ENCODE data around the gene PTPRN. TPM values are rescaled to one million over a fixed set of nuclear protein-coding genes. Genes with fewer than 3 reads are reported as not detected.

PTPRN gene
- total RNA-seq, 1 experiment from 2014 or later, result not detected

DNA sequence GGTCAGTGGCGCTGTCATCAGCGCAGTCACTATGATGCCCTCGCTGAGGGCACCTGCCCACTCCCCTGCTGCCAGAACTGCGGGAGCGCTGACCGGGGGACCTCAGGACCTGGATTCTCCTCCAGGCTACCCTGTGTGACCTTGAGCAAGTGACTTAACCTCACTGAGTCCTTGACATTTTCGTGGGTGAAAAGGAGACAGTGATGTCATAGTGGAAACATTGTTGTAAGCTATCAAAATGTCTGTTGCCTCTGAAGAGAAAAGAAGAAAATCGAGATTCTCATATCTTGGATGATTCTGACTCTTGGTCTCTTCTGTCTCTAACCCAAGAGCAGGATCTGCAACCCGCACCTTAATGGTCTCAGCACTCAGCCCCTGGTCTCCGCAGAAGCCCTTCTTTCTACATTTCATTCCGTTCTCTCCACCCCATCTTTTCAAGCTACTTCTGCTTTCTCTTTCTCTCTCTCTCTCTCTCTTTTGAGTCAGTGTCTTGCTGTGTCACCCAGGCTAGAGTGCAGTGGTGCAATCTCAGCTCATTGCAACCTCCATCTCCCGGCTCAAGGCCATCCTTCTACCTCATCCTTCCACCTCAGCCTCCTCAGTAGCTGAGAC is 54.5 kb downstream of the PTPRN start:
- BruUV-seq (replicated peaks), result no TSS peak
- DNase-seq, result no peak
- Histone ChIP-seq H3K79me2 (ENCODE audit: low read depth) (peaks cover 26% of the 10 kb centered on the region), H3K4me2 (peak overlapping the region; percentile 84), H3K9me3 (ENCODE audit: insufficient read depth, low read depth) (no peaks in the 10 kb centered on the region), H3F3A (ENCODE audit: insufficient read depth, low read depth) (peaks cover 21% of the 10 kb centered on the region), H3K27ac (no peak overlapping the region), H3K36me3 (ENCODE audit: low read depth) (0 out of 2 replicates have a peak, but pooled peaks cover 6% of the 10 kb centered on the region), H3K4me1 (replicated peaks; ENCODE audit: insufficient read depth) (peaks cover 39% of the 10 kb centered on the region), H2AFZ (peak overlapping the region; percentile 85), H3K9me2 (ENCODE audit: insufficient read depth) (no peaks in the 10 kb centered on the region), H3K4me3 (peak overlapping the region; percentile 87), H3K27me3 (ENCODE audit: insufficient read depth, low read depth) (no peaks in the 10 kb centered on the region), H4K20me1 (ENCODE audit: insufficient read depth) (no peaks in the 10 kb centered on the region)
- TF ChIP-seq, protein P1, sequence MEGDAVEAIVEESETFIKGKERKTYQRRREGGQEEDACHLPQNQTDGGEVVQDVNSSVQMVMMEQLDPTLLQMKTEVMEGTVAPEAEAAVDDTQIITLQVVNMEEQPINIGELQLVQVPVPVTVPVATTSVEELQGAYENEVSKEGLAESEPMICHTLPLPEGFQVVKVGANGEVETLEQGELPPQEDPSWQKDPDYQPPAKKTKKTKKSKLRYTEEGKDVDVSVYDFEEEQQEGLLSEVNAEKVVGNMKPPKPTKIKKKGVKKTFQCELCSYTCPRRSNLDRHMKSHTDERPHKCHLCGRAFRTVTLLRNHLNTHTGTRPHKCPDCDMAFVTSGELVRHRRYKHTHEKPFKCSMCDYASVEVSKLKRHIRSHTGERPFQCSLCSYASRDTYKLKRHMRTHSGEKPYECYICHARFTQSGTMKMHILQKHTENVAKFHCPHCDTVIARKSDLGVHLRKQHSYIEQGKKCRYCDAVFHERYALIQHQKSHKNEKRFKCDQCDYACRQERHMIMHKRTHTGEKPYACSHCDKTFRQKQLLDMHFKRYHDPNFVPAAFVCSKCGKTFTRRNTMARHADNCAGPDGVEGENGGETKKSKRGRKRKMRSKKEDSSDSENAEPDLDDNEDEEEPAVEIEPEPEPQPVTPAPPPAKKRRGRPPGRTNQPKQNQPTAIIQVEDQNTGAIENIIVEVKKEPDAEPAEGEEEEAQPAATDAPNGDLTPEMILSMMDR (conservative IDR thresholded peaks at IDR 0.05), result no peak
- TF ChIP-seq EZH2 (IDR thresholded peaks at IDR 0.05; ENCODE audit: low read depth), result no peak
- CTCF ChIA-PET, result interaction anchor here (0.6 kb wide), 1 partner anchor 13 kb away, joined by 4 read pairs; no protein-coding TSS in a partner anchor
- intact Hi-C loops (cut with micrococcal nuclease; ENCODE audit: unreplicated experiment), result no loop called here
- POLR2A ChIA-PET (ENCODE audit: unreplicated experiment), result interaction anchor here (0.7 to 0.8 kb wide), 2 partner anchors 16 to 19 kb away, joined by 4 to 8 read pairs; no protein-coding TSS in a partner anchor

DNA sequence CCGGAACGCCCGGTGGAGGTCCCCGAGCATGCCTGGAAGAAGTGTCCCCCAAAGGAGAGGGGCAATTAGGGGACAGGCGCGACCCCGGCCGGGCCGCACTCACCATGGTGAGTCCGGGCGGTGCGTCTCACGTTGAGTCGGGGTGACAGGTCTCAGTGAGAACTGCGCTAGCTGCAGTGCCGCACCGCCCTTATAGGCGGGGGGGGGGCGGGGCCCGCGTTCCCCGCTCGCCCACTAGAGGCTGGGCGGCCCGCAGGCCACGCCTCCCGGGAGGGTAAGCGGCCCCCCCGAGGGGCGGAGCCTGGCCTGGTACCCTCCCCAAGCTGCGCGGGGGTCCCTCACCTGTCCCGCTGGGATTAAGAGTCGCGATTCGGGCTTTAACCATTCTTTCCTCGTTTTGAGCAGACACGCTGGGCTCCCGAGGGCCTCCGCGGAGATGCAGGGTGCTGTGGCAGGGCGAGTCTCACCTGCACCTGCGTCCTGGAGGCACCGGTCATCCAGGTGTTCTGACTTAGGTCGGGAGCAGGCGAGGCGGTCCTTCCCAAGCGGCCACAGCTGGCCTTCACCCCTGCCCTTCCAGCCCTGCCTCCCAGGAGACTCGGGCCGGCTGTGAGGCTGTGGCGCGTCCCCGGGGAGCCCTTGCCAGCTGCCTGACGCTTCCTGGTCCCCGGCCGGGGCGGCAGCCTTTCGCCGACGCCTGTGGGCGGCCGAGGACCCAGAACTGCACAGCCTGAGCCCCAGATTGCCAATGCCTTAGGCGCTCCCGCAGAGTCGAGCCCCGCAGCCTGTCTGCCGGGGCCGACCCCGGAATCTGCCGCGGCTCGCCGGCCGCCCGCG is 55.2 kb downstream of the PTPRN start, which contains the start of gene TUBA4A:
TUBA4A (minus strand) TSS at position 166 of the 837 bp plus-strand sequence; CDS start at position 106, 60 bp downstream.
- peak; percentile 65 to 87 for DNase-seq
- peaks cover 28% of the 10 kb centered on the region for H3F3A ChIP-seq (ENCODE audit: insufficient read depth, low read depth)
- TF ChIP-seq EZH2 (IDR thresholded peaks at IDR 0.05; ENCODE audit: low read depth), result no peak
- TF ChIP-seq, protein P1 (conservative IDR thresholded peaks at IDR 0.05), result no peak

More for the DNA sequence above, 55.2 kb downstream of the PTPRN start, which contains the start of gene TUBA4A:
- intact Hi-C loops (cut with micrococcal nuclease; ENCODE audit: unreplicated experiment), result loop anchor here (1.0 kb wide), 2 partner anchors 20 to 25 kb away; partner anchors contain the start of gene DNAJB2
- no peaks in the 10 kb centered on the region for H4K20me1 ChIP-seq (ENCODE audit: insufficient read depth)
- CTCF ChIA-PET, result interaction anchor here (0.6 kb wide), 1 partner anchor 335 kb away, joined by 7 read pairs; no protein-coding TSS in a partner anchor
- 0 out of 2 replicates have a peak, but pooled peaks cover 6% of the 10 kb centered on the region for H3K36me3 ChIP-seq (ENCODE audit: low read depth)
- H3K9me2 ChIP-seq (ENCODE audit: insufficient read depth), result no peaks in the 10 kb centered on the region
- no peaks in the 10 kb centered on the region for H3K9me3 ChIP-seq (ENCODE audit: insufficient read depth, low read depth)
- no TSS peak for BruUV-seq (replicated peaks)
- H3K4me2 ChIP-seq, result peak within 1 kb of the TSS; percentile 84
- H3K4me1 ChIP-seq (replicated peaks; ENCODE audit: insufficient read depth), result peaks cover 46% of the 10 kb centered on the region
- POLR2A ChIA-PET (ENCODE audit: unreplicated experiment), result interaction anchor here (0.6 to 1.0 kb wide), 3 partner anchors 15 to 133 kb away, joined by 4 to 9 read pairs (median 8); partner anchors contain the start of gene DNPEP
- H2AFZ ChIP-seq, result peak within 1 kb of the TSS; percentile 85
- H3K4me3 ChIP-seq, result peak within 1 kb of the TSS; percentile 87
- H3K79me2 ChIP-seq (ENCODE audit: low read depth), result peaks cover 26% of the 10 kb centered on the region
- no peaks in the 10 kb centered on the region for H3K27me3 ChIP-seq (ENCODE audit: insufficient read depth, low read depth)
- peak within 1 kb of the TSS; percentile 43 for H3K27ac ChIP-seq
